ENCODE results near the gene EIF2AK2.

EIF2AK2 gene

DNA sequence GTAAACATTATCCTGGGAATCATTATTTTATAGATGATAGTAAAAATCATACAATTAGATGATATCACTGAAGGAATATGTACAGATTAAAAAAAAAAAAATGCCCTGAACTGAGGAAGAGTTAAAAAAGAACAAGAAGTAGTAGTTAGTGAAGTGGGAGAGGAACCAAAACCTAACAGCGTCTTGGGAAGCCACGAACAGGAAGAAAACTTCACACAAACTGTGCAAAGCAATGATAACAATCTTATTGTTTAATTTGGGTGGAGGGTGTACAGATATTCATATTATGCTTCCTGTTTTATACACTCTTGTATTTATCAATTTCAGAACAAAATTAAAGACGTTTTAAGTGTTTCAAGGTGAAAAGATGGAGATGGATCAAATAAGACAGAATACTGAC lies 76.1 kb downstream of the EIF2AK2 start:
- Histone ChIP-seq H3K27ac (ENCODE audit: insufficient read depth, low read depth, low read length, poor library complexity, severe bottlenecking) (no peak overlapping the region), H3K27me3 (ENCODE audit: control insufficient read depth, insufficient read depth, low read length, poor library complexity, severe bottlenecking) (no peaks in the 10 kb centered on the region), H3K36me3 (ENCODE audit: control insufficient read depth, insufficient read depth, low read length) (no peaks in the 10 kb centered on the region), H3K4me1 (ENCODE audit: control insufficient read depth, insufficient read depth, low read length) (no peaks in the 10 kb centered on the region), H3K9me3 (ENCODE audit: control insufficient read depth, low read length) (no peaks in the 10 kb centered on the region), H3K4me3 (ENCODE audit: insufficient read depth, low read depth, low read length) (no peak overlapping the region)
- 89 to 92% methylated on average over 3 of the region's 3 CpGs for WGBS, 2 experiments

DNA sequence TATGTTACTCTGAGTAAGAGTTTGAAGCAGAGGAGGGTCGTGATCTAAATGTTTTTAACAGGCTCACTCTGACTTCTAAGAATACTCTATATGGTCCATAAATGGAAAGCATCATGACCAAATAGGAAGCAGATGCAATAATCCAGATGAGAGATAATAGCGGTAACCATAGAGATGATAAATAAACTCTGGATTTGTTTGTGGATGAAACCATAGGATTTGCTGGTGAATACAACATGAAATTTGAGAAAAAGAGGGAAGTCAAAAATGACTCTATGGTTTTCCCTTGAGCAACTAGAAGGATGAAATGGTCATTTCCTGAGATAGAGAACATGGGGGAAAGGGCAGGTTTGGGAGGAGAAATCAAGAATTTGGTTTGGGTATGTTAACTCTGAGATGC lies 76.5 kb downstream of the EIF2AK2 start:
- Histone ChIP-seq H3K4me3 (ENCODE audit: insufficient read depth, low read depth, low read length) (no peak overlapping the region), H3K9me3 (ENCODE audit: control insufficient read depth, low read length) (no peaks in the 10 kb centered on the region), H3K36me3 (ENCODE audit: control insufficient read depth, insufficient read depth, low read length) (no peaks in the 10 kb centered on the region), H3K27me3 (ENCODE audit: control insufficient read depth, insufficient read depth, low read length, poor library complexity, severe bottlenecking) (no peaks in the 10 kb centered on the region), H3K27ac (ENCODE audit: insufficient read depth, low read depth, low read length, poor library complexity, severe bottlenecking) (no peak overlapping the region), H3K4me1 (ENCODE audit: control insufficient read depth, insufficient read depth, low read length) (no peaks in the 10 kb centered on the region)
- 96 to 97% methylated on average over 1 to 2 of the region's 2 CpGs for WGBS, 2 experiments

DNA sequence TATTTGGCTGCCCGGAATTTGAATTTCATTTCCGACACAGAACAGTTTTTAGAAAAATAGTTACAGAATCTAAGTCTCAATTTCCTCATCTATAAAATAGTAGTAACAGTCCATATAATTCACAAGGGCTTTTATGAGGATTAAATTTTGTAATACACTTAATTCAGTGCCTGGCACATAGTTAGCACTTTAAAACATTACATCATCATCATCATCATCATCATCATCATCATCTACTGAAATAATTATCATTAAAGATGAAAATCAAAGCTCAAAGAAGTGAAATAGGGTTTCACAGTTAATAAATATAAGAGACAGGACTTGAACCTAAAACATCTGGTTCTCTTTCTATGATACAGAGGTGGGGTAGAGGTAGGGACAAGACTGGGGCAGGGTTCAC lies 85.8 kb downstream of the EIF2AK2 start:
- Histone ChIP-seq H3K4me3 (ENCODE audit: insufficient read depth, low read depth, low read length) (no peak overlapping the region), H3K27me3 (ENCODE audit: control insufficient read depth, insufficient read depth, low read length, poor library complexity, severe bottlenecking) (no peaks in the 10 kb centered on the region), H3K36me3 (ENCODE audit: control insufficient read depth, insufficient read depth, low read length) (peaks cover 11% of the 10 kb centered on the region), H3K4me1 (ENCODE audit: control insufficient read depth, insufficient read depth, low read length) (no peaks in the 10 kb centered on the region), H3K9me3 (ENCODE audit: control insufficient read depth, low read length) (no peaks in the 10 kb centered on the region), H3K27ac (ENCODE audit: insufficient read depth, low read depth, low read length, poor library complexity, severe bottlenecking) (no peak overlapping the region)
- WGBS, 2 experiments = 93 to 94% methylated on average over 2 of the region's 2 CpGs

DNA sequence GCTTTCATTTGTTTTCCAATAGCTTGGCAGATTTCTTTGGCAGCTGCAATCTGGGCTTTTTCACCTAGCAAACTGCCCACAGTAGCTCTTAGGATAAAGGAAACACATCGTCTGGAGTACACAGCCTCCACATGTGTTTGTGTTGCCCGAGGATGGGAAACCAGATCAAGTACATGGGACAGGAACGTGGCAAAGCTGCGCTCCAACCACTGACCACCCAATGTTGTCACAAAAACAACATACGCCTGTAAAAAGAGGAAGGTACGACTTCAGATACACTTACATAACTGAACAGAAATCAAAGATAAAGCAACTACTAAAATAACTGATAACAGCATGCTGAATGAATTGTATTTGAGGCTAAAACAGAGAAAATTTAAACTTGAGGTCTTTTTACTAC lies 88.1 kb downstream of the EIF2AK2 start:
- no peaks in the 10 kb centered on the region for H3K4me1 ChIP-seq (ENCODE audit: control insufficient read depth, insufficient read depth, low read length)
- no peaks in the 10 kb centered on the region for H3K27me3 ChIP-seq (ENCODE audit: control insufficient read depth, insufficient read depth, low read length, poor library complexity, severe bottlenecking)
- H3K36me3 ChIP-seq (ENCODE audit: control insufficient read depth, insufficient read depth, low read length) = peaks cover 10% of the 10 kb centered on the region
- no peaks in the 10 kb centered on the region for H3K9me3 ChIP-seq (ENCODE audit: control insufficient read depth, low read length)
- 88 to 92% methylated on average over 4 to 6 of the region's 6 CpGs for WGBS, 2 experiments
- H3K27ac ChIP-seq (ENCODE audit: insufficient read depth, low read depth, low read length, poor library complexity, severe bottlenecking) = no peak overlapping the region
- H3K4me3 ChIP-seq (ENCODE audit: insufficient read depth, low read depth, low read length) = no peak overlapping the region

DNA sequence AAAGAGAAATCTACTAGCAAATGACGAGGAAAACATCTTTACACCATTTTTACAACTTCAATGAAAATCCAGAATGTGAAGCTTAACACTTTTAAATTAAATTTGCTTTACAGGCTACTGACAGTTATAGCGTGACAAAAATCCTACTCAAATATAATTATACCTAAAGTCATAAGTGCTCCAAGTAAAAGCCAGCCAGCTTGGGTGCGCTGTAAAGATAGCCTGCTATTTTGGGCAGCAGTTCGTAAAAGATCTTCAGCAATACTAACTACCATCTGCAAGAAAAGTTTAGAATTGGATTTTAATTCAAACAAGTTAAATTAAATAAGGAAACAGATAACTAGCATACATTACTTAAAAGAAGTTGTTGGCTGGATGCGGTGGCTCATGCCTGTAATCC lies 95.0 kb downstream of the EIF2AK2 start:
- Histone ChIP-seq H3K4me1 (ENCODE audit: control insufficient read depth, insufficient read depth, low read length) (no peaks in the 10 kb centered on the region), H3K27me3 (ENCODE audit: control insufficient read depth, insufficient read depth, low read length, poor library complexity, severe bottlenecking) (no peaks in the 10 kb centered on the region), H3K36me3 (ENCODE audit: control insufficient read depth, insufficient read depth, low read length) (peaks cover 5% of the 10 kb centered on the region), H3K4me3 (ENCODE audit: insufficient read depth, low read depth, low read length) (no peak overlapping the region), H3K27ac (ENCODE audit: insufficient read depth, low read depth, low read length, poor library complexity, severe bottlenecking) (no peak overlapping the region), H3K9me3 (ENCODE audit: control insufficient read depth, low read length) (no peaks in the 10 kb centered on the region)
- WGBS, 2 experiments = 97 to 98% methylated on average over 5 of the region's 5 CpGs

DNA sequence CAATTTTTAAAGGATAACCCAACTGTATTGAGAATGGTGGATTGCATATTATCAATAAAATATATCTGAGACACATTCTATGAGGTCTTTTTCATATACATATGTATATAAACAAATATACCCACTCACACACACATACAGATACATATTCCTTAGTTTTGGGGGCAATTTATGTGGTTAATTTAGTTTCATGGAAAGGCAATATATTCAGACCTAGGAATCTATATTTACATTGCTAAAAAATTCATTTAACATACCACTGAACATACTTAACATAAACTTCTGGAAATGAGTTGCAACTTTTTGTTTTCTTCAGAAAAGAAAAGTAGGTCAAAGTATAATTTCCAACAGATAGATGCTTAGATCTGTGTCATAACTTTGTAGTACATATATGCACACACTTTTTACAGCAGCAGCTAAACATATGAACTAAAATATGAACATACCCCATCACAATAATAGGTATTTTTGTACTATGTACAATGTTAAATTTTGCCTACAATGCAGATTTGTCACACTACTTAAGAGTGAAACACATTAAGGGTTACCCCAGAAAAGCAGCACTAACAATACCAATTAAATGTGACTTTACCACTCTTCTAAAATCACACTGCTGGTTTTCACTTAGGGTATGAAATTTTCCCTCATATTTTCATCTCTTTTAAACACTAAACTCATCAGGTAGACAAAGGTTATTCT lies 95.6 kb downstream of the EIF2AK2 start:
- H3K4me3 ChIP-seq (ENCODE audit: insufficient read depth, low read depth, low read length) = no peak overlapping the region
- no peaks in the 10 kb centered on the region for H3K9me3 ChIP-seq (ENCODE audit: control insufficient read depth, low read length)
- peaks cover 9% of the 10 kb centered on the region for H3K36me3 ChIP-seq (ENCODE audit: control insufficient read depth, insufficient read depth, low read length)
- no peak overlapping the region for H3K27ac ChIP-seq (ENCODE audit: insufficient read depth, low read depth, low read length, poor library complexity, severe bottlenecking)
- H3K27me3 ChIP-seq (ENCODE audit: control insufficient read depth, insufficient read depth, low read length, poor library complexity, severe bottlenecking) = no peaks in the 10 kb centered on the region
- no peaks in the 10 kb centered on the region for H3K4me1 ChIP-seq (ENCODE audit: control insufficient read depth, insufficient read depth, low read length)

DNA sequence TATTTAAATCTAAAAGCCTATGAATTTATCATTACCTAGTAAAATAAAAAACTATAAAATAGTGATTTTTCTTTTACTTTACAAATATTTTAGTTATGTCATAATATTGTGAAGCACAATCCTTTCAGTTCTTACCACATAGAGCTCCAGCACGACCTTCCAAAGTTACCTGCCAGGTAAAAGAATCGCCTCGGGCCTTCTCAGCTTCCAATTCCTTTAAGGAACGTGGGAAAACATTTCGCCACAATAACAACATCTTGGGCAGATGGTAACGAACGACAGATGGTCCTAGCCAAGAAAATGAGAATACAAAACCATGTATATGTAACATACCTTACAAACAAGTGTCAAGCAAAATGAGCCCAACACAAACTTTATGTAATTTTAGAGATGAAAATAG lies 96.3 kb downstream of the EIF2AK2 start:
- no peak overlapping the region for H3K4me3 ChIP-seq (ENCODE audit: insufficient read depth, low read depth, low read length)
- H3K4me1 ChIP-seq (ENCODE audit: control insufficient read depth, insufficient read depth, low read length) = no peaks in the 10 kb centered on the region
- H3K36me3 ChIP-seq (ENCODE audit: control insufficient read depth, insufficient read depth, low read length) = peaks cover 12% of the 10 kb centered on the region
- WGBS, 2 experiments = 96 to 97% methylated on average over 7 of the region's 7 CpGs
- H3K27ac ChIP-seq (ENCODE audit: insufficient read depth, low read depth, low read length, poor library complexity, severe bottlenecking) = no peak overlapping the region
- no peaks in the 10 kb centered on the region for H3K9me3 ChIP-seq (ENCODE audit: control insufficient read depth, low read length)
- H3K27me3 ChIP-seq (ENCODE audit: control insufficient read depth, insufficient read depth, low read length, poor library complexity, severe bottlenecking) = no peaks in the 10 kb centered on the region

DNA sequence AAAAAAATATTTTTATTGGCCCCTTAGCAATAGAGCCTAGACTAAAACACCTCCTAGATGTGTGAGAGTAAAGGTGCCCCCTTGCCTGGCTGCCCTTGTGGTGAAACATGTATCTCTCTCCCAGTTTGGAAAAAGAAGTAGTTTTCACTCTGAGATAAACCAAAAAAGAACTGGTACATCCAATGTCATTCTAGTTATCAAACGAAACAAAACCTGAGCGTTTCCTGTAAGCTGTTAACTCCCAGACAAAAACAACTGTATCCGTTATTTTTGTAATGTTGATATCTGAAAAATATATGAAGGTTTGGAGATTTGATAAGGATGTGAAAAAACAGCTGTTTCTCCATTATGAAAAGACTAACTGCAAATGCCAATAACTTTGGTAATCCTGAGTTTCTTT lies 96.9 kb downstream of the EIF2AK2 start:
- no peaks in the 10 kb centered on the region for H3K27me3 ChIP-seq (ENCODE audit: control insufficient read depth, insufficient read depth, low read length, poor library complexity, severe bottlenecking)
- no peaks in the 10 kb centered on the region for H3K9me3 ChIP-seq (ENCODE audit: control insufficient read depth, low read length)
- peaks cover 12% of the 10 kb centered on the region for H3K36me3 ChIP-seq (ENCODE audit: control insufficient read depth, insufficient read depth, low read length)
- no peak overlapping the region for H3K4me3 ChIP-seq (ENCODE audit: insufficient read depth, low read depth, low read length)
- 92 to 93% methylated on average over 2 to 3 of the region's 3 CpGs for WGBS, 2 experiments
- H3K27ac ChIP-seq (ENCODE audit: insufficient read depth, low read depth, low read length, poor library complexity, severe bottlenecking) = no peak overlapping the region
- H3K4me1 ChIP-seq (ENCODE audit: control insufficient read depth, insufficient read depth, low read length) = no peaks in the 10 kb centered on the region

DNA sequence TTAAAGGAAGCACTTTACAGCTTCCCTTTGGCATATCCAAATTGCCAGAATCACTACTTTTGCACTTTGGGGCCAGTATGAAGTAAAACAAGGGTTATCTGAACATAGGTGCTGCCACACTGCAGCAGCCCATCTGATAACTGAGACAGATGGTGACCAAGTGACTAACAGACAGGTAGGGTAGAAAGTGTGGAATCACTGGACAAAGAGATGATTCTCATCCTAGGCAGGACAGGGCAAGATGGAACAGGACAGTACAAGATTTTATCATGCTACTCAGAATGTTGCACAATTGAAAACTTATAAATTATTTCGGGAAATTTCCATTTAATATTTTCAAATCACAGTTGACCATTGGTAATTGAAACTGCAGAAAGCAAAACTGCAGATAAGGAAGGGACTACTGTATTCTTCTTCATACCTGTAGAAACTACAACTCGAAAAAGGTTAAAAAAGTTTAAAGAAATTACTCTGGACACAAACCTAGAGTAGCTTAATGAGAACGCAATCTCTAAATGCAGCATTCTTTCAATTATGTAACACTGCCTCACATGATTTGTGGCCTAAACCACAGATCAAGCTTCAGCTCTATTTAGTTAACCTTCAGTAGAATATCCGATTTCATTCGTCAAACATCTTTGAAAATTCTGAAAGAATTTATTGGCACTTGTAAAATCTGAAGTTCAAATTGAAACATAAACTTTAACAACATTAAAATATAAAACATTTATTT lies 104.0 kb downstream of the EIF2AK2 start:
- Histone ChIP-seq H3K36me3 (ENCODE audit: control insufficient read depth, insufficient read depth, low read length) (peaks cover 16% of the 10 kb centered on the region), H3K9me3 (ENCODE audit: control insufficient read depth, low read length) (no peaks in the 10 kb centered on the region), H3K4me3 (ENCODE audit: insufficient read depth, low read depth, low read length) (no peak overlapping the region), H3K27ac (ENCODE audit: insufficient read depth, low read depth, low read length, poor library complexity, severe bottlenecking) (no peak overlapping the region), H3K27me3 (ENCODE audit: control insufficient read depth, insufficient read depth, low read length, poor library complexity, severe bottlenecking) (no peaks in the 10 kb centered on the region), H3K4me1 (ENCODE audit: control insufficient read depth, insufficient read depth, low read length) (no peaks in the 10 kb centered on the region)
- 94 to 97% methylated on average over 4 to 5 of the region's 5 CpGs for whole genome bisulfite sequencing, 2 experiments
